ENCODE data around the gene TM7SF3. TPM values are rescaled to one million over a fixed set of nuclear protein-coding genes. Genes with fewer than 3 reads are reported as not detected.
A peak's percentile ranks its signal among the peaks of the same experiment; 100 is the strongest.
"Not testable (repeated sequence)": the region's sequence is repeated elsewhere in the genome, so short reads cannot be mapped to it uniquely, and the experiment has no call there.

TM7SF3 gene
- total and polyA plus RNA-seq, 2 donors (not counting 1 experiment from before 2014, with no cell fraction given) = 85.3 to 156 TPM

DNA sequence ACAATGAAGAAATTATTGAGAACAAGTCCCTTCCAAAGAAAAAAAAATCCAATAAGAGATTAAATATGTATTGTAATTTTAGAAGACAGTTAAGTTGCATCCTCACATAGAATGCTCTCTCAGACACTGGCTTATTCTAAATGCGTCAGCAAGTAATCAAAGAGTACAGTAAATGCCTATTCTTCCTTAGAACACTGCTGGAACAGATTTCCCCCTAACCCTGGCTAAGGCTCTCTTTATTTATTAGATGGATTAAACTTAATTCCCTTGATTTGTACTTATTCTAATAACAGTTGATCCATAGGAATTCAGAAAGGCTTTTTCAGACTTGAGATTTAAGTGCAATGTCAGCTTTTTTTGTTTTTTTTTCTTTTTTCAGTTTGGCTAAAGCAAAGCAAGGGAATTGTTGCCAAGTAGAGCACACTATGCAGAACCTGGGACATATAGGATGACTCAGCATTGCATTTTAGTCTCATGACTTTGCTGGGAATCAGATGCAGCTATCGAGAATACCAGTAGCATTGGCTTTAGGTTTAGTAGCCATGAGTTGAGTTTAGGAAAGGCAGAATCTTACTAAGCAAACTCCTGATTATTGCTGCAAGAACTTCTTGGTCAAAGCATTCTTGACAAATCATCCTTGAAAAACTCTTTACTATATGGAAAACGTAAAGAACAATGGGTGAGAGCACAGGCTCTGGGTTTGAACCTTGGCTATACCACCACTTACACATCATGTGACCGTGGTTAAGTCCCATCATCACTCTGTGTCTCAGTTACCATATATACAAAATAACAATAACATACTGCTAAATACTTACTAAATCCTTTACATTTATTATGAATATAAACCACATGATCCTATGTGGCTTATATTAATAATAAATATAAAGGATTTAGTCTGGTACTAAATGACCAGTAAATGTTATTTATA, 34.9 kb upstream of the TM7SF3 start:
- H4K20me1 ChIP-seq (ENCODE audit: control insufficient read depth, extremely low read depth, insufficient read depth, low read length) = no peaks in the 10 kb centered on the region
- H3K79me2 ChIP-seq (ENCODE audit: control insufficient read depth, insufficient read depth, low read length) = no peaks in the 10 kb centered on the region
- H3K9ac ChIP-seq (ENCODE audit: insufficient read depth, low read length) = no peak overlapping the region
- H3K36me3 ChIP-seq (ENCODE audit: control insufficient read depth, insufficient read depth, low read length) = no peaks in the 10 kb centered on the region
- no peak for TF ChIP-seq EZH2 (IDR thresholded peaks at IDR 0.05; ENCODE audit: low read length, missing control alignments)
- TF ChIP-seq, protein P1, sequence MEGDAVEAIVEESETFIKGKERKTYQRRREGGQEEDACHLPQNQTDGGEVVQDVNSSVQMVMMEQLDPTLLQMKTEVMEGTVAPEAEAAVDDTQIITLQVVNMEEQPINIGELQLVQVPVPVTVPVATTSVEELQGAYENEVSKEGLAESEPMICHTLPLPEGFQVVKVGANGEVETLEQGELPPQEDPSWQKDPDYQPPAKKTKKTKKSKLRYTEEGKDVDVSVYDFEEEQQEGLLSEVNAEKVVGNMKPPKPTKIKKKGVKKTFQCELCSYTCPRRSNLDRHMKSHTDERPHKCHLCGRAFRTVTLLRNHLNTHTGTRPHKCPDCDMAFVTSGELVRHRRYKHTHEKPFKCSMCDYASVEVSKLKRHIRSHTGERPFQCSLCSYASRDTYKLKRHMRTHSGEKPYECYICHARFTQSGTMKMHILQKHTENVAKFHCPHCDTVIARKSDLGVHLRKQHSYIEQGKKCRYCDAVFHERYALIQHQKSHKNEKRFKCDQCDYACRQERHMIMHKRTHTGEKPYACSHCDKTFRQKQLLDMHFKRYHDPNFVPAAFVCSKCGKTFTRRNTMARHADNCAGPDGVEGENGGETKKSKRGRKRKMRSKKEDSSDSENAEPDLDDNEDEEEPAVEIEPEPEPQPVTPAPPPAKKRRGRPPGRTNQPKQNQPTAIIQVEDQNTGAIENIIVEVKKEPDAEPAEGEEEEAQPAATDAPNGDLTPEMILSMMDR (conservative IDR thresholded peaks at IDR 0.05 in 1 of 2, IDR thresholded peaks at IDR 0.05 in 1 of 2; ENCODE audit: low read depth in 1 of 2, low read length in 2 of 2) = no peak
- no peak overlapping the region for H2AFZ ChIP-seq (ENCODE audit: low read length)
- H3K27me3 ChIP-seq (ENCODE audit: control insufficient read depth, insufficient read depth, low read length) = no peaks in the 10 kb centered on the region
- DNase-seq (ENCODE audit: low read depth in 2 of 2) = peak; percentile 69 to 94
- H3K4me2 ChIP-seq (ENCODE audit: extremely low read depth, insufficient read depth, low read length) = no peak overlapping the region
- H3K9me3 ChIP-seq (ENCODE audit: control insufficient read depth, insufficient read depth, low read depth, low read length) = no peaks in the 10 kb centered on the region
- no peak overlapping the region for H3K27ac ChIP-seq (ENCODE audit: insufficient read depth, low read length)
- no peak overlapping the region for H3K4me3 ChIP-seq (replicated peaks in 1 of 4; ENCODE audit: control extremely low read depth in 1 of 4, insufficient read depth in 1 of 4, low read depth in 3 of 4, low read length in 4 of 4)
- peaks cover 4% of the 10 kb centered on the region for H3K4me1 ChIP-seq (ENCODE audit: control insufficient read depth, extremely low read depth, insufficient read depth, low read length)

DNA sequence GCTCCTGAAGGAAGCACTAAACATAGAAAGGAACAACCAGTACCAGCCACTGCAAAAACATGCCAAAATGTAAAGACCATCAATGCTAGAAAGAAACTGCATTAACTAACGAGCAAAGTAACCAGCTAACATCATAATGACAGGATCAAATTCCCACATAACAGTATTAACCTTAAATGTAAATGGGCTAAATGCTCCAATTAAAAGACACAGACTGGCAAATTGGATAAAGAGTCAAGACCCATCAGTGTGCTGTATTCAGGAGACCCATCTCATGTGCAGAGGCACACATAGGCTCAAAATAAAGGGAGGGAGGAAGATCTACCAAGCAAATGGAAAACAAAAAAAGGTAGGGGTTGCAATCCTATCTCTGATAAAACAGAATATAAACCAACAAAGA, 27.8 kb upstream of the TM7SF3 start:
- not testable (repeated sequence) for H2AFZ ChIP-seq (ENCODE audit: low read length); H4K20me1 ChIP-seq (ENCODE audit: control insufficient read depth, extremely low read depth, insufficient read depth, low read length); H3K9ac ChIP-seq (ENCODE audit: insufficient read depth, low read length); H3K79me2 ChIP-seq (ENCODE audit: control insufficient read depth, insufficient read depth, low read length); H3K4me1 ChIP-seq (ENCODE audit: control insufficient read depth, extremely low read depth, insufficient read depth, low read length); H3K4me2 ChIP-seq (ENCODE audit: extremely low read depth, insufficient read depth, low read length); H3K9me3 ChIP-seq (ENCODE audit: control insufficient read depth, insufficient read depth, low read depth, low read length); H3K27me3 ChIP-seq (ENCODE audit: control insufficient read depth, insufficient read depth, low read length); H3K36me3 ChIP-seq (ENCODE audit: control insufficient read depth, insufficient read depth, low read length); H3K4me3 ChIP-seq (replicated peaks in 1 of 4; ENCODE audit: control extremely low read depth in 1 of 4, insufficient read depth in 1 of 4, low read depth in 3 of 4, low read length in 4 of 4); H3K27ac ChIP-seq (ENCODE audit: insufficient read depth, low read length); DNase-seq (ENCODE audit: low read depth in 2 of 2)

DNA sequence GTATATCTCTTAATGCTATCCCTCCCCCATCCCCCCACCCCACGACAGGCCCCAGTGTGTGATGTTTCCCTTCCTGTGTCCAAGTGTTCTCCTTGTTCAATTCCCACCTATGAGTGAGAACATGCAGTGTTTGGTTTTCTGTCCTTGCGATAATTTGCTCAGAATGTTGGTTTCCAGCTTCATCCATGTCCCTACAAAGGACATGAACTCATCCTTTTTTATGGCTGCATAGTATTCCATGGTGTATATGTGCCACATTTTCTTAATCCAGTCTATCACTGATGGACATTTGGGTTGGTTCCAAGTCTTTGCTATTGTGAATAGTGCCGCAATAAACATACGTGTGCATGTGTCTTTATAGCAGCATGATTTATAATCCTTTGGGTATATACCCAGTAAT, 26.5 kb upstream of the TM7SF3 start:
- not testable (repeated sequence) for DNase-seq (ENCODE audit: low read depth in 2 of 2); H3K4me3 ChIP-seq (replicated peaks in 1 of 4; ENCODE audit: control extremely low read depth in 1 of 4, insufficient read depth in 1 of 4, low read depth in 3 of 4, low read length in 4 of 4); H3K9ac ChIP-seq (ENCODE audit: insufficient read depth, low read length); H3K27me3 ChIP-seq (ENCODE audit: control insufficient read depth, insufficient read depth, low read length); H3K9me3 ChIP-seq (ENCODE audit: control insufficient read depth, insufficient read depth, low read depth, low read length); H3K4me2 ChIP-seq (ENCODE audit: extremely low read depth, insufficient read depth, low read length); H3K4me1 ChIP-seq (ENCODE audit: control insufficient read depth, extremely low read depth, insufficient read depth, low read length); H3K36me3 ChIP-seq (ENCODE audit: control insufficient read depth, insufficient read depth, low read length); H2AFZ ChIP-seq (ENCODE audit: low read length); H3K27ac ChIP-seq (ENCODE audit: insufficient read depth, low read length); H3K79me2 ChIP-seq (ENCODE audit: control insufficient read depth, insufficient read depth, low read length); H4K20me1 ChIP-seq (ENCODE audit: control insufficient read depth, extremely low read depth, insufficient read depth, low read length)

DNA sequence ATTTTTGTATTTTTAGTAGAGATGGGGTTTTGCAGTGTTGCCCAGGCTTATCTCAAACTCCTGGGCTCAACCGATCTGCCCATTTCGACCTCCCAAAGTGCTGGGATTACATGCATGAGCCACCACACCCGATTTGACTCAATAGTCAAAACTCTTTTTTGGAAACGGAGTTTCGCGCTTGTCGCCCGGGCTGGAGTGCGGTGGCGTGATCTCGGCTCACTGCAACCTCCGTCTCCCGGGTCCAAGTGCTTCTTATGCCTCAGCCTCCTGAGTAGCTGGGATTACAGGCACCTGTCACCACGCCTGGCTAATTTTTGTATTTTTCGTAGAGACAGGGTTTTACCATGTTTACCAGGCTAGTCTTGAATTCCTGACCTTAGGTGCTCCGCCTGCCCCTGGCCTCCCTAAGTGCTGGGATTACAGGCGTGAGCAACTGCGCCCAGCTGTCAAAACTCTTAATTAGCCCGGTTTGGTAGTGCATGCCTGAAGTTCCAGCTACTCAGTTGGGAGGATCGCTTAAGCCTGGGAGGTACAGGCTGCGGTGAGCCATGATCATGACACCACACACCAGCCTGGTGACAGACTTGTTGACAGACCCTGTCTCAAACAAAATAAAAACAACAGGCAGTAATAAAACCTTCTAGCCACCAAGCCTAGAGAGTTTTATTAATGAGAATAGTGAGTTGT, 20.6 kb upstream of the TM7SF3 start:
- no peaks in the 10 kb centered on the region for H3K36me3 ChIP-seq (ENCODE audit: control insufficient read depth, insufficient read depth, low read length)
- H3K27ac ChIP-seq (ENCODE audit: insufficient read depth, low read length) = no peak overlapping the region
- H2AFZ ChIP-seq (ENCODE audit: low read length) = no peak overlapping the region
- H3K27me3 ChIP-seq (ENCODE audit: control insufficient read depth, insufficient read depth, low read length) = no peaks in the 10 kb centered on the region
- no peaks in the 10 kb centered on the region for H3K79me2 ChIP-seq (ENCODE audit: control insufficient read depth, insufficient read depth, low read length)
- no peaks in the 10 kb centered on the region for H3K4me1 ChIP-seq (ENCODE audit: control insufficient read depth, extremely low read depth, insufficient read depth, low read length)
- TF ChIP-seq, protein P1 (conservative IDR thresholded peaks at IDR 0.05 in 1 of 2, IDR thresholded peaks at IDR 0.05 in 1 of 2; ENCODE audit: low read depth in 1 of 2, low read length in 2 of 2) = no peak
- no peak for TF ChIP-seq EZH2 (IDR thresholded peaks at IDR 0.05; ENCODE audit: low read length, missing control alignments)
- H3K4me3 ChIP-seq (replicated peaks in 1 of 4; ENCODE audit: control extremely low read depth in 1 of 4, insufficient read depth in 1 of 4, low read depth in 3 of 4, low read length in 4 of 4) = no peak overlapping the region
- DNase-seq (ENCODE audit: low read depth in 2 of 2) = no peak
- no peak overlapping the region for H3K9ac ChIP-seq (ENCODE audit: insufficient read depth, low read length)
- H4K20me1 ChIP-seq (ENCODE audit: control insufficient read depth, extremely low read depth, insufficient read depth, low read length) = no peaks in the 10 kb centered on the region
- H3K9me3 ChIP-seq (ENCODE audit: control insufficient read depth, insufficient read depth, low read depth, low read length) = no peaks in the 10 kb centered on the region
- H3K4me2 ChIP-seq (ENCODE audit: extremely low read depth, insufficient read depth, low read length) = no peak overlapping the region

All from fibroblast of lung (primary cell).